Kidney epithelial cell (primary cell): ENCODE results near the gene KERA. TPM values are rescaled to one million over a fixed set of nuclear protein-coding genes. Genes with fewer than 3 reads are reported as not detected.

ENCODE experiments used
- DNase-seq: peaks from one replicate; pipeline ENCODE4 v3.0.0-alpha.2; 2010; ENCODE audit warnings: low read depth
- H3K27me3 ChIP-seq: 2 replicates; pipeline ENCODE4 v1.6.0; 2011; ENCODE audit warnings: low read length; ENCODE audit not compliant: control insufficient read depth, insufficient read depth
- H3K36me3 ChIP-seq: 2 replicates; pipeline ENCODE4 v1.5.1; 2011; ENCODE audit warnings: low read length; ENCODE audit not compliant: control insufficient read depth, insufficient read depth
- H3K4me3 ChIP-seq: 2 replicates; pipeline ENCODE4 v1.5.1; 2011; ENCODE audit warnings: low read depth, mild to moderate bottlenecking, control low read depth, low read length
- CTCF ChIP-seq: IDR thresholded peaks from 2 replicates; pipeline ENCODE4 v1.5.1; 2011; ENCODE audit warnings: mild to moderate bottlenecking, moderate library complexity, low read length, control low read depth, inconsistent platforms; ENCODE audit not compliant: insufficient read depth, poor library complexity, severe bottlenecking
- total RNA-seq: library from RNA; depleted of rRNA; stranded (reverse); fragments of >200 nt; gene quantifications from 2 replicates; pipeline ENCODE4 v1.2.3, GENCODE V29; 2015

The KERA gene
- total RNA-seq, 1 donor from 2014 or later = not detected

DNA sequence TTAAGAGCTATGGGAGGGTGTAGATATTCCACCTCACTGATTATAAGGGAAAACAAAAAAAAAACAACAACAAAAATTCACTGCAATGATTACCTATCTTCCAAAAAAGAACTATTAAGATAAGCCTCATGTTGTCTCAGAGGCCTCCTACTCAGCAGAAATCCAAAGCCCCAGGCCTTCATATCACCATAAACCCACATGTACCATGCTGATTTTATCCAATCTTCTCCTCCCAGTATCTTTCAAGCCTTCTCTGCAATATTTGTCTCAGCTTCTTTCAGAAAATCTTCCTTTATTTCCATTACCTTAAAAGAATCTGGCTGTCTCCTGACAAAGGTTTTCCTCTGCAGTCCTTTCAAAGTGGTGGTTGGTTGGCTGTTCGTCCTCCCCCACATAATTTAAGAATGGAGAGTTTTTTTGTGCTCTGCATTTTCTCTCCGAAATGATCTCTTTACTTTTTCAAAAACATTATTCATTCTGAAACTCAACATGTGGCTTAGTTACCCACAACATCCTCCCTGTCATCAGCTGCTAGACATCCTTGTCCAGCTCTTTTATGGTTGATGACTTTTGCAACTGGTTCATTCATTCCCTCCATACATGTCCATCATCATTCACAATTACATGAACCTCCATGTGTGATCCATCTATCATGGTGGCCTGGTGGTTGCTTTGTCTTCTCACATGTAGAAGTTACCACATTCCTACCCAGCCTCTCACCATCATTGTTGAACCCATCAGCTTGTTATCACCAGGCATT lies 50.1 kb downstream of the KERA start:
- Histone ChIP-seq H3K36me3 (no peaks in the 10 kb centered on the region), H3K27me3 (no peaks in the 10 kb centered on the region), H3K4me3 (no peak overlapping the region)
- no peak for DNase-seq
- no peak for TF ChIP-seq CTCF

- TF ChIP-seq CTCF = no peak
- H3K4me3 ChIP-seq = no peak within 1 kb of the TSS
- DNase-seq = no peak
- H3K27me3 ChIP-seq = no peaks in the 10 kb centered on the region
- no peaks in the 10 kb centered on the region for H3K36me3 ChIP-seq
Measured at GRCh38 chr12:91004872-91005271, 53.0 kb downstream of the KERA start, which contains the start of gene EPYC. TSS of gene EPYC (minus strand) at chr12:91004972. CDS start at chr12:91002565, 2,407 bp downstream.

DNA sequence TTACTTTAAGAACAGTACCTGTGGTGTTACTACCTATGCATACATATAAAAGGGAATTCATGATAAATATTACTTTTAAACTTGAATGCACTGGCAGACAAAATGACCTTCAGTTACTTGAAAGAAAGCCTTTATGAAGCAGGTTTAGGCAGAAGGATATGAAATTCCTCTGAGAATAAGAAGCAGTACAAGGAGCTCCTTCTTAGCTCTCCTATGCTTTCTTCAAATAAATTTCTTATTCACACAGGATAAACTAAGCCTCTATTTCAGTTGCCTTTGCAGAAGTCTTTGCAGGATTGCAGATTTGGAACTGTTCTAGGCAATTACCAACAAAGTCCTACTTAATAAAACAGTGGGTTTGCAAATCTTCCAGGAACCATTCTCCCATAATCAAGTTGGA lies 54.1 kb downstream of the KERA start:
- H3K27me3 ChIP-seq = no peaks in the 10 kb centered on the region
- DNase-seq = no peak
- no peak overlapping the region for H3K4me3 ChIP-seq
- H3K36me3 ChIP-seq = no peaks in the 10 kb centered on the region
- TF ChIP-seq CTCF = no peak

- no peak for DNase-seq
- TF ChIP-seq CTCF = no peak
- Histone ChIP-seq H3K4me3 (no peak overlapping the region), H3K36me3 (no peaks in the 10 kb centered on the region), H3K27me3 (no peaks in the 10 kb centered on the region)
Measured at GRCh38 chr12:91001306-91001705, 56.5 kb downstream of the KERA start.

Other genes with a start within 250 kb of the KERA start
- not detected in 2 replicates for gene CCER1, start 102.8 kb downstream of the KERA start, total RNA-seq
- not detected in 2 replicates for gene EPYC, start 53.1 kb downstream of the KERA start, total RNA-seq
- gene LUM, start 53.5 kb upstream of the KERA start, total RNA-seq = 0.67 and 1.5 TPM in 2 replicates
- gene DCN, start 124.8 kb upstream of the KERA start, total RNA-seq = 2.9 and 3.1 TPM in 2 replicates